ENCODE measurements around the gene MPPE1. TPM values are rescaled to one million over a fixed set of nuclear protein-coding genes. Genes with fewer than 3 reads are reported as not detected.

The MPPE1 gene
- total and polyA plus RNA-seq, 2 of the 4 experiments (the other 2 are of a cell fraction): 13.8 to 19.9 TPM

DNA sequence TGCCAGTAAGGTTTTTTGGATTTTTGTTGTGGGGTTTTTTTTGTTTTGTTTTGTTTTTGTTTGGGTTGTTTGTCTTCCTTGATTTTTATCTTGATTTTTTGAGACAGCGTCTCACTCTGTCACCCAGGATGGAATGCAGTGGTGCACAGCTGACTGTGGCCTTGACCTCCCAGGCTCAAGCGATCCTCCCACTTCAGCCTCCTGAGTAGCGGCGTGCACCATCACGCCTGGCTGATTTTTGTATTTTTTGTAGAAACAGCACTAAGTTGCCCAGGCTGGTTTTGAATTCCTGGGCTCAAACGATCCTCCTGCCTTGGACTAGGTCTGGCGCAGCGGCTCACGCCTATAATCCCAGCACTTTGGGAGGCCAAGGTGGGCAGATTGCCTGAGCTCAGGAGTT, 16.4 kb downstream of the MPPE1 start:
- Histone ChIP-seq H2AK9ac (replicated peaks; ENCODE audit: low read depth, low read length, poor library complexity) (no peak overlapping the region), H3K27me3 (ENCODE audit: control insufficient read depth, insufficient read depth, low read length) (no peaks in the 10 kb centered on the region), H3K18ac (ENCODE audit: low read depth, low read length) (no peak overlapping the region), H2BK20ac (ENCODE audit: low read depth, low read length) (no peak overlapping the region), H2AK5ac (ENCODE audit: low read depth, low read length) (no peak overlapping the region), H3K27ac (ENCODE audit: insufficient read depth, low read length) (no peak overlapping the region), H2BK5ac (ENCODE audit: low read depth, low read length, poor library complexity, severe bottlenecking) (no peak overlapping the region), H3K56ac (ENCODE audit: extremely low read depth, insufficient read depth, low read length) (no peak overlapping the region), H3K4me2 (ENCODE audit: low read depth, low read length) (no peak overlapping the region), H3K23ac (ENCODE audit: low read depth, low read length) (no peak overlapping the region), H2BK120ac (ENCODE audit: low read depth, low read length) (no peak overlapping the region), H3K4ac (ENCODE audit: low read depth, low read length) (no peak overlapping the region), H4K5ac (ENCODE audit: low read depth, low read length) (no peak overlapping the region), H3K79me1 (ENCODE audit: low read depth in 1 of 2, low read length in 2 of 2) (no peaks in the 10 kb centered on the region; a peak in 1 of 4 replicates), H3K14ac (replicated peaks; ENCODE audit: low read depth, low read length) (no peak overlapping the region), H3K4me1 (ENCODE audit: control insufficient read depth, insufficient read depth, low read length) (peaks cover 2% of the 10 kb centered on the region; the same call in 1 of the 2 replicates), H4K8ac (ENCODE audit: low read depth in 2 of 2, low read length in 2 of 2) (no peak overlapping the region), H3K9me3 (ENCODE audit: control insufficient read depth, insufficient read depth, low read length) (no peaks in the 10 kb centered on the region), H2AFZ (replicated peaks; ENCODE audit: low read length, poor library complexity) (no peak overlapping the region), H3K9ac (ENCODE audit: low read depth, low read length) (no peak overlapping the region), H3K9me1 (ENCODE audit: insufficient read depth, low read length) (peaks cover 9% of the 10 kb centered on the region; the same call in 1 of the 2 replicates), H3K4me3 (ENCODE audit: insufficient read depth, low read depth, low read length) (no peak overlapping the region), H4K91ac (ENCODE audit: insufficient read depth, low read depth, low read length) (no peak overlapping the region), H4K20me1 (ENCODE audit: insufficient read depth, low read length) (no peaks in the 10 kb centered on the region), H3K36me3 (ENCODE audit: control insufficient read depth, insufficient read depth, low read length) (peaks cover 30% of the 10 kb centered on the region), H2BK15ac (ENCODE audit: low read depth, low read length) (no peak overlapping the region)
- no TSS peak for BruUV-seq (replicated peaks)
- ATAC-seq (ENCODE audit: low read depth) (no peak), DNase-seq (no peak)
- ChIA-PET CTCF (interaction anchor here (0.5 to 0.7 kb wide), 3 partner anchors 10 to 1103 kb away, joined by 3 read pairs; no protein-coding TSS in a partner anchor), POLR2A (ENCODE audit: unreplicated experiment) (no interaction called here)
- intact Hi-C loops (cut with micrococcal nuclease) (no loop called here), in situ Hi-C loops (cut with MboI; ENCODE audit: low sequenced_read_pairs) (no loop called here), dilution Hi-C loops (cut with HindIII; ENCODE audit: low sequenced_read_pairs, unreplicated experiment) (no loop called here)
- WGBS, 2 experiments (ENCODE audit: extremely low coverage in 2 of 2, insufficient read length in 1 of 2): 100% methylated on average over 3 of the region's 9 CpGs; no CpG with 5 or more reads in 1 of the 2 experiments
- TF ChIP-seq NFE2L2 (IDR thresholded peaks at IDR 0.05; ENCODE audit: low read depth, low read length): no peak
- TF ChIP-seq, protein P1, sequence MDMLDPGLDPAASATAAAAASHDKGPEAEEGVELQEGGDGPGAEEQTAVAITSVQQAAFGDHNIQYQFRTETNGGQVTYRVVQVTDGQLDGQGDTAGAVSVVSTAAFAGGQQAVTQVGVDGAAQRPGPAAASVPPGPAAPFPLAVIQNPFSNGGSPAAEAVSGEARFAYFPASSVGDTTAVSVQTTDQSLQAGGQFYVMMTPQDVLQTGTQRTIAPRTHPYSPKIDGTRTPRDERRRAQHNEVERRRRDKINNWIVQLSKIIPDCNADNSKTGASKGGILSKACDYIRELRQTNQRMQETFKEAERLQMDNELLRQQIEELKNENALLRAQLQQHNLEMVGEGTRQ (IDR thresholded peaks at IDR 0.05; ENCODE audit: low read depth, low read length): no peak
- no peak for TF ChIP-seq BHLHE40 (IDR thresholded peaks at IDR 0.05; ENCODE audit: low read depth, low read length)
- TF ChIP-seq FOS (IDR thresholded peaks at IDR 0.05; ENCODE audit: low read depth, low read length): no peak
- TF ChIP-seq, protein P2, sequence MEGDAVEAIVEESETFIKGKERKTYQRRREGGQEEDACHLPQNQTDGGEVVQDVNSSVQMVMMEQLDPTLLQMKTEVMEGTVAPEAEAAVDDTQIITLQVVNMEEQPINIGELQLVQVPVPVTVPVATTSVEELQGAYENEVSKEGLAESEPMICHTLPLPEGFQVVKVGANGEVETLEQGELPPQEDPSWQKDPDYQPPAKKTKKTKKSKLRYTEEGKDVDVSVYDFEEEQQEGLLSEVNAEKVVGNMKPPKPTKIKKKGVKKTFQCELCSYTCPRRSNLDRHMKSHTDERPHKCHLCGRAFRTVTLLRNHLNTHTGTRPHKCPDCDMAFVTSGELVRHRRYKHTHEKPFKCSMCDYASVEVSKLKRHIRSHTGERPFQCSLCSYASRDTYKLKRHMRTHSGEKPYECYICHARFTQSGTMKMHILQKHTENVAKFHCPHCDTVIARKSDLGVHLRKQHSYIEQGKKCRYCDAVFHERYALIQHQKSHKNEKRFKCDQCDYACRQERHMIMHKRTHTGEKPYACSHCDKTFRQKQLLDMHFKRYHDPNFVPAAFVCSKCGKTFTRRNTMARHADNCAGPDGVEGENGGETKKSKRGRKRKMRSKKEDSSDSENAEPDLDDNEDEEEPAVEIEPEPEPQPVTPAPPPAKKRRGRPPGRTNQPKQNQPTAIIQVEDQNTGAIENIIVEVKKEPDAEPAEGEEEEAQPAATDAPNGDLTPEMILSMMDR (conservative IDR thresholded peaks at IDR 0.05; ENCODE audit: low read depth, low read length): no peak
- TF ChIP-seq POLR2A (IDR thresholded peaks at IDR 0.05; ENCODE audit: low read depth, low read length): no peak
- TF ChIP-seq CHD1 (IDR thresholded peaks at IDR 0.05; ENCODE audit: low read depth, low read length): no peak
- TF ChIP-seq RCOR1 (IDR thresholded peaks at IDR 0.05; ENCODE audit: insufficient replicate concordance, low read length): no peak

Data from IMR-90 (cell line).